Endothelial cell of umbilical vein (primary cell): Measurements from ENCODE around the gene NCAPG2. TPM values are rescaled to one million over a fixed set of nuclear protein-coding genes. Genes with fewer than 3 reads are reported as not detected.

ENCODE experiments used
- BruUV-seq: library from RNA; stranded (reverse); fragments of 400-500 nt; replicated peaks from 2 replicates; lab custom pipeline; 2021; lab: Mats Ljungman, UMichigan
- CTCF ChIA-PET: fragments of 300-600, 350-600 bp; sonication (Branson Sonifier 250); formaldehyde crosslinking; loops from one replicate; lab custom pipeline; 2021; ENCODE audit warnings: antibody characterized with exemption, inconsistent platforms; lab: Charles Lee
- POLR2A ChIA-PET: fragments of 300-600, 350-600 bp; sonication (Branson Sonifier 250); formaldehyde crosslinking; loops from one replicate; lab custom pipeline; 2021; ENCODE audit warnings: antibody characterized with exemption, inconsistent platforms; lab: Charles Lee
- DNase-seq: peaks from one replicate; pipeline ENCODE4 v3.0.0-alpha.2; 2011; ENCODE audit warnings: low read depth, low spot score
- FAIRE-seq: peaks from 2 replicates; lab custom pipeline; 2011; peaks lifted over from hg19 to GRCh38; lab: Jason Lieb, UNC
- H2AFZ ChIP-seq: 2 replicates; pipeline ENCODE4 v1.6.0; 2012; ENCODE audit warnings: low read depth, low read length, control low read depth, inconsistent platforms
- H3K27ac ChIP-seq: 2 replicates; pipeline ENCODE4 v1.5.1; 2011; ENCODE audit warnings: low read depth, mild to moderate bottlenecking, control low read depth, low read length, moderate library complexity; ENCODE audit not compliant: insufficient read depth
- H3K27me3 ChIP-seq, 2 experiments: 2 replicates each; pipeline versions ENCODE4 v1.6.0 to v1.6.1; 2011; ENCODE audit warnings: low read length in 2 of 2, mixed read lengths in 1 of 2; ENCODE audit not compliant: control insufficient read depth in 2 of 2, insufficient read depth in 2 of 2
- H3K36me3 ChIP-seq, 2 experiments: 2 replicates in 1 of 2; 3 replicates in 1 of 2; pipeline ENCODE4 v1.5.1; 2011; ENCODE audit warnings: low read length in 2 of 2, mild to moderate bottlenecking in 1 of 2, moderate library complexity in 1 of 2; ENCODE audit not compliant: control insufficient read depth in 2 of 2, insufficient read depth in 2 of 2; ENCODE audit errors: extremely low read depth in 1 of 2
- H3K4me1 ChIP-seq: 3 replicates; pipeline ENCODE4 v1.5.1; 2011; ENCODE audit warnings: mild to moderate bottlenecking, low read length; ENCODE audit not compliant: control insufficient read depth, insufficient read depth; ENCODE audit errors: extremely low read depth
- H3K4me2 ChIP-seq: 2 replicates; pipeline ENCODE4 v1.6.1; 2011; ENCODE audit warnings: low read length, control low read depth, mixed read lengths; ENCODE audit not compliant: insufficient read depth
- H3K4me3 ChIP-seq, 3 experiments: fragments of 200-600 bp in 1 of 3; sonication (generic), shearing (Covaris generic) in 1 of 3; replicated peaks in 1 of 3; 2 replicates each; pipeline ENCODE4 v1.5.1; 2011 to 2016; ENCODE audit warnings: control low read depth in 3 of 3, low read length in 3 of 3, mild to moderate bottlenecking in 2 of 3, inconsistent platforms in 1 of 3, low read depth in 1 of 3, moderate library complexity in 1 of 3; ENCODE audit not compliant: insufficient read depth in 1 of 3
- H3K79me2 ChIP-seq: 2 replicates; pipeline ENCODE4 v1.6.0; 2012; ENCODE audit warnings: low read length, inconsistent platforms; ENCODE audit not compliant: control insufficient read depth, insufficient read depth
- H3K9ac ChIP-seq: replicated peaks from 2 replicates; pipeline ENCODE3; 2011; ENCODE audit warnings: low read length, control low read depth; ENCODE audit not compliant: insufficient read depth; ENCODE audit errors: extremely low read depth
- H3K9me1 ChIP-seq: replicated peaks from 3 replicates; pipeline ENCODE4 v1.6.0; 2011; ENCODE audit warnings: mild to moderate bottlenecking, low read length; ENCODE audit not compliant: control insufficient read depth, insufficient read depth; ENCODE audit errors: extremely low read depth
- H3K9me3 ChIP-seq: replicated peaks from 2 replicates; pipeline ENCODE4 v1.5.1; 2012; ENCODE audit warnings: low read length, inconsistent platforms; ENCODE audit not compliant: control insufficient read depth, insufficient read depth
- H4K20me1 ChIP-seq: replicated peaks from 2 replicates; pipeline ENCODE3; 2011; ENCODE audit warnings: mild to moderate bottlenecking, low read length; ENCODE audit not compliant: control insufficient read depth, insufficient read depth; ENCODE audit errors: extremely low read depth
- EZH2 ChIP-seq: IDR thresholded peaks from 2 replicates; pipeline ENCODE4 v1.6.1; 2012; ENCODE audit warnings: borderline replicate concordance, low read depth, mild to moderate bottlenecking, moderate library complexity, low read length, inconsistent platforms; ENCODE audit not compliant: severe bottlenecking
- FOS ChIP-seq: IDR thresholded peaks from 2 replicates; pipeline ENCODE4 v1.6.1; 2011; ENCODE audit warnings: mild to moderate bottlenecking, low read length, moderate library complexity, borderline replicate concordance; ENCODE audit not compliant: insufficient read depth
- GATA2 ChIP-seq: IDR thresholded peaks from 2 replicates; pipeline ENCODE4 v1.7.0; 2011; ENCODE audit warnings: low read depth, mild to moderate bottlenecking, moderate library complexity, mixed read lengths, low read length; ENCODE audit not compliant: insufficient read length, insufficient read depth
- JUN ChIP-seq: IDR thresholded peaks from 2 replicates; pipeline ENCODE4 v1.6.1; 2011; ENCODE audit warnings: borderline replicate concordance, low read depth; ENCODE audit not compliant: insufficient read length, insufficient read depth
- MYC ChIP-seq: IDR thresholded peaks from one replicate; pipeline ENCODE4 v1.6.1; 2011; ENCODE audit warnings: mild to moderate bottlenecking, low read depth, low read length
- POLR2A ChIP-seq: IDR thresholded peaks from 2 replicates; pipeline ENCODE4 v1.6.1; 2012; ENCODE audit warnings: low read depth, mild to moderate bottlenecking, control low read depth, low read length
- POLR2AphosphoS5 ChIP-seq: IDR thresholded peaks from 2 replicates; pipeline ENCODE4 v1.6.1; 2012; ENCODE audit warnings: low read depth, mild to moderate bottlenecking, control low read depth, low read length, moderate library complexity; ENCODE audit not compliant: insufficient read depth
- dilution Hi-C: fragments of 300-500 bp; cut with MboI; formaldehyde crosslinking; loops from one replicate; pipeline ENCODE4 v1.15.0; 2019; ENCODE audit warnings: low sequenced_read_pairs; ENCODE audit not compliant: extremely low pct_ligation_motif_present
- intact Hi-C: fragments of 100-400 bp; cut with micrococcal nuclease; formaldehyde crosslinking; loops from one replicate; pipeline ENCODE4 v1.10.0; 2022
- polyA plus RNA-seq, 4 experiments: library from polyadenylated mRNA; depleted of rRNA in 3 of 4; stranded (reverse) in 3 of 4; unstranded in 1 of 4; fragments of >200 nt; gene quantifications; 2 replicates each; pipeline versions ENCODE4 v1.2.1 to v1.2.3, GENCODE V29; 2011 to 2012; ENCODE audit warnings: missing spikeins in 1 of 4
- total RNA-seq: library from RNA; stranded (reverse); gene quantifications from 2 replicates; pipeline ENCODE4 v1.2.3, GENCODE V29; 2021
- TF ChIP-seq, protein P1 (sequence below): IDR thresholded peaks from 2 replicates; pipeline ENCODE4 v1.6.1; 2011; ENCODE audit not compliant: insufficient read depth, insufficient read length
- TF ChIP-seq, protein P2 (sequence below), 2 donors: IDR thresholded peaks; 1 replicate in 1 of 2; 2 replicates in 1 of 2; pipeline ENCODE4 v1.5.1; 2011; ENCODE audit warnings: low read length in 2 of 2, mild to moderate bottlenecking in 2 of 2, moderate library complexity in 2 of 2, control low read depth in 1 of 2, inconsistent platforms in 1 of 2, low read depth in 1 of 2; ENCODE audit not compliant: insufficient read depth in 1 of 2; ENCODE audit errors: extremely low read depth in 1 of 2

Gene NCAPG2
- total and polyA plus RNA-seq, 2 donors (not counting 3 experiments of a cell fraction or from before 2014, with no cell fraction given), result 19.2 to 62.3 TPM

DNA sequence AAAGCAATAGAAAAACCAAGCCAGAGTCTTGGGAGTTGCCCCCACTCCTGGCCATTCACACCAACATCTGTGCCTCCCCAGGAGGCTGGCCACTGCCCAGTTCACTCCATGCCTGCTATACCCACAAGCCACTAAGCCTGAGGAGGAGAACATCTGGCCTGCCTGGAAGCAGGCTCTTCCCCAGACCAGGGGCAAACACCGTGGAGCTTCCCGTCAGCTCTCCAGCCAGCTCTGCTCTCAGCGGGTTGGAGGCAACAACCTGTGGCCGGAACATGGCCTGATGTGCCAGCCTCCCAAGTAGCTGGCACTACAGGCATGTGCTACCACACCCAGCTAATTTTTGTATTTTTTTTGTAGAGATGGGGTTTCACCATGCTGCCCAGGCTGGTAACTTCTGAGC lies 107.9 kb downstream of the NCAPG2 start:
- Histone ChIP-seq H3K9ac (no peak overlapping the region), H3K27me3 (no peaks in the 10 kb centered on the region), H3K36me3 (no peaks in the 10 kb centered on the region), H3K9me3 (no peaks in the 10 kb centered on the region), H2AFZ (no peak overlapping the region), H3K4me1 (no peaks in the 10 kb centered on the region), H4K20me1 (no peaks in the 10 kb centered on the region), H3K27ac (no peak overlapping the region), H3K9me1 (no peaks in the 10 kb centered on the region), H3K4me3 (no peak overlapping the region), H3K79me2 (no peaks in the 10 kb centered on the region), H3K4me2 (no peak overlapping the region)
- ChIA-PET CTCF (no interaction called here), POLR2A (no interaction called here)
- FAIRE-seq, result no peak
- BruUV-seq, result no TSS peak
- intact Hi-C loops (loop anchor here (5.0 kb wide), 1 partner anchor 376 kb away; no protein-coding TSS in a partner anchor), dilution Hi-C loops (no loop called here)
- no peak for DNase-seq
- TF ChIP-seq, protein P1, sequence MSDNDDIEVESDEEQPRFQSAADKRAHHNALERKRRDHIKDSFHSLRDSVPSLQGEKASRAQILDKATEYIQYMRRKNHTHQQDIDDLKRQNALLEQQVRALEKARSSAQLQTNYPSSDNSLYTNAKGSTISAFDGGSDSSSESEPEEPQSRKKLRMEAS, result no peak
- TF ChIP-seq POLR2A (no peak), EZH2 (no peak), JUN (no peak), FOS (no peak), GATA2 (no peak), POLR2AphosphoS5 (no peak), MYC (no peak)
- TF ChIP-seq, protein P2, sequence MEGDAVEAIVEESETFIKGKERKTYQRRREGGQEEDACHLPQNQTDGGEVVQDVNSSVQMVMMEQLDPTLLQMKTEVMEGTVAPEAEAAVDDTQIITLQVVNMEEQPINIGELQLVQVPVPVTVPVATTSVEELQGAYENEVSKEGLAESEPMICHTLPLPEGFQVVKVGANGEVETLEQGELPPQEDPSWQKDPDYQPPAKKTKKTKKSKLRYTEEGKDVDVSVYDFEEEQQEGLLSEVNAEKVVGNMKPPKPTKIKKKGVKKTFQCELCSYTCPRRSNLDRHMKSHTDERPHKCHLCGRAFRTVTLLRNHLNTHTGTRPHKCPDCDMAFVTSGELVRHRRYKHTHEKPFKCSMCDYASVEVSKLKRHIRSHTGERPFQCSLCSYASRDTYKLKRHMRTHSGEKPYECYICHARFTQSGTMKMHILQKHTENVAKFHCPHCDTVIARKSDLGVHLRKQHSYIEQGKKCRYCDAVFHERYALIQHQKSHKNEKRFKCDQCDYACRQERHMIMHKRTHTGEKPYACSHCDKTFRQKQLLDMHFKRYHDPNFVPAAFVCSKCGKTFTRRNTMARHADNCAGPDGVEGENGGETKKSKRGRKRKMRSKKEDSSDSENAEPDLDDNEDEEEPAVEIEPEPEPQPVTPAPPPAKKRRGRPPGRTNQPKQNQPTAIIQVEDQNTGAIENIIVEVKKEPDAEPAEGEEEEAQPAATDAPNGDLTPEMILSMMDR (IDR thresholded peaks at IDR 0.05; ENCODE audit: extremely low read depth in 1 of 2, insufficient read depth in 1 of 2, low read depth in 1 of 2, low read length in 2 of 2), result no peak
